ENCODE data around the gene HELLS. TPM values are rescaled to one million over a fixed set of nuclear protein-coding genes. Genes with fewer than 3 reads are reported as not detected.
"Not testable (repeated sequence)": the region's sequence is repeated elsewhere in the genome, so short reads cannot be mapped to it uniquely, and the experiment has no call there.

Gene HELLS
- 100 to 1,000 TPM; 118 to 154 TPM for total RNA-seq

DNA sequence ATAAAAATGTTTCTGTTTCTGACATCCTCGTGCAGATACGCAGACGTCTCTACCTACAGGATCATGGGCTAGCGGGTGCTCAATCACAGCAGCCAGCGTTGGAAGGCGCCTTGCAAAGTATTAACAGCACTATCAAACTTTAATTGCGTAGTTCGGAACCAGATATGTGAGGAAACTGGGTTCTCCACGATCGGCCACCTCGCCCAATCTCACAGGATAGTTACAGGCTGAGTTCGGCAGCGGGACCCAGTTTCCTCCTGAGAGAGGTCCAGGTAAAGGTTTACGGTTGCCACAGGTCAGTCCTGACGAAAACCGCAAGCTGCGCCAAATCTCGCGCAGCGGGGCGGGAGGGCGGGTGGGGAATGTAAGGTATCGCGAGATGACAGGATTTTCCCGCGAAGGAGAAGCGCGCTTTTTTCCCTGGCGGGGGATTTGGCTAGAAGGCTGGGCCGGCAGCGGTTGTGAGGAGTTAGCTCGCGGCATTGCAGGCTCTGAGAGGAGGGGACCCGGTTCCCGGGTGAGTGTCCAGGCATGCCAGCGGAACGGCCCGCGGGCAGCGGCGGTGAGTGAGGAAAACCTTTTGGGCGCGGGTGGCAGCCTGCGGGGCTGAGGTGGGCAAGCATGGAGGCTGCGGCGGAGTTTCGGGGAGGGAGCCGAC, at the start of gene HELLS:
Gene HELLS, plus strand, starts transcription at position 398 of the 658 bp plus-strand sequence. Its CDS starts 134 bp downstream, at position 532.
- Mint-ChIP-seq H3K9me3 (ENCODE audit: low read depth) (no peaks in the 10 kb centered on the region), H3K27me3 (no peaks in the 10 kb centered on the region), H3K4me3 (peak within 1 kb of the TSS; percentile 100), H3K27ac (peak within 1 kb of the TSS; percentile 99), H3K36me3 (ENCODE audit: low read depth) (peaks cover 29% of the 10 kb centered on the region), H3K4me1 (peaks cover 11% of the 10 kb centered on the region)
- ChIA-PET POLR2A (no interaction called here), CTCF (interaction anchor here (0.5 to 0.6 kb wide), 2 partner anchors 67 to 1298 kb away, joined by 3 read pairs; no protein-coding TSS in a partner anchor)
- peak; percentile 86 for ATAC-seq
- intact Hi-C loops (cut with DNase I, micrococcal nuclease), result loop anchor here (1.0 to 10.0 kb wide), 12 partner anchors 47 to 1149 kb away; partner anchors contain the start of genes FRA10AC1 (in 2 of the 2), NOC3L (in 2 of the 2), CEP55 (in 1 of the 2) and SLC35G1 (in 1 of the 2)
- DNase-seq, result peak; percentile 88

DNA sequence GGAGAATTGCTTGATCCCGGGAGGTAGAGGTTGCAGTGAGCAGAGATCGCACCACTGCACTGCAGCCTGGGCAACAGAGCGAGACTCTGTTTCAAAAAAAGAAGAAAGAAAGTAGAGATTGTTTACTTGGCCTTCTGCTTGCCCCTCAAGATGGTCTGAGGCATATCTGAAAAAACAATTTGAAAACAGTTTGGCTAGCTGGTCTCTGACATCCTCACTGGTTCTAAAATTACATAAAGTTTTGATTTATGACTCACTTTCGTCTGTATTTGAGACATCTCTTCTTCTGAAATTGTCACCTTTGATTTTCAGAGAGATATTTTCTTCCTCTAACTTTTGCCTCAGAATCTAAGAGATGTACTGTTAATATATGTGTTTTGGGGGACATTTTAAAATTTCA, 49.6 kb upstream of the HELLS start:
- no peak for ATAC-seq
- Mint-ChIP-seq H3K4me1 (peaks cover 5% of the 10 kb centered on the region), H3K27ac (no peak overlapping the region), H3K36me3 (ENCODE audit: low read depth) (no peaks in the 10 kb centered on the region), H3K4me3 (no peak overlapping the region), H3K9me3 (ENCODE audit: low read depth) (no peaks in the 10 kb centered on the region), H3K27me3 (no peaks in the 10 kb centered on the region)
- no peak for DNase-seq
- POLR2A ChIA-PET, result interaction anchor here (0.6 kb wide), 1 partner anchor 273 kb away, joined by 3 read pairs; no protein-coding TSS in a partner anchor
- CTCF ChIA-PET, result no interaction called here
- intact Hi-C loops (cut with DNase I, micrococcal nuclease), result no loop called here

DNA sequence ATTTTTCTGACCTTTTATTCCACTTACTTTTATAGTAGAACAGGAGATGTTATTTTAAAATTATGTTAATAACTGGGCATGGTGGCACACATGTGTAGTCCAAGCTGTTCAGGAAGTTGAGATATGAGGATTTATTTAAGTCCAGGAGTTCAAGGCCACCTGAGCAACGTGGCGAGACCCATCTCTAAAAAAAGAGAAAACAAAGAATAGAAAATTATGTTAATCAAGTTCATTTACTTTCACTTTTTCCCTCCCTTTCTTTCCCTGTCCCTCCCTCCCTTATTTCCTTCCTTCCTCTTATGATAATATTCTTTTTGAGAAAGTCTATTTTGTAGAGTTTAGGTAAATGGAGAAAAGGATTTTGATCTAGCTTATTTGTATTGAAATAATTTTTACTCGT, 48.9 kb upstream of the HELLS start:
- intact Hi-C loops (cut with DNase I, micrococcal nuclease), result no loop called here
- H3K9me3 Mint-ChIP-seq (ENCODE audit: low read depth), result no peaks in the 10 kb centered on the region
- H3K4me1 Mint-ChIP-seq, result peaks cover 5% of the 10 kb centered on the region
- ATAC-seq (no peak), DNase-seq (no peak)
- POLR2A ChIA-PET, result interaction anchor here (0.8 kb wide), 1 partner anchor 107 kb away, joined by 7 read pairs; no protein-coding TSS in a partner anchor
- CTCF ChIA-PET, result no interaction called here
- H3K4me3 Mint-ChIP-seq, result no peak overlapping the region
- no peak overlapping the region for H3K27ac Mint-ChIP-seq
- H3K27me3 Mint-ChIP-seq, result no peaks in the 10 kb centered on the region
- no peaks in the 10 kb centered on the region for H3K36me3 Mint-ChIP-seq (ENCODE audit: low read depth)

GRCh38 chr10:94500063-94500462, 45.5 kb upstream of the HELLS start:
- ATAC-seq, result no peak
- Mint-ChIP-seq H3K9me3 (ENCODE audit: low read depth) (no peaks in the 10 kb centered on the region), H3K4me3 (no peak overlapping the region)

GRCh38 chr10:94521276-94522250, 24.0 kb upstream of the HELLS start:
- H3K36me3 Mint-ChIP-seq (ENCODE audit: low read depth), result no peaks in the 10 kb centered on the region
- H3K4me1 Mint-ChIP-seq, result no peaks in the 10 kb centered on the region
- intact Hi-C loops (cut with DNase I, micrococcal nuclease), result no loop called here
- DNase-seq (no peak), ATAC-seq (no peak)
- ChIA-PET POLR2A (interaction anchor here (0.6 kb wide), 1 partner anchor 203 kb away, joined by 5 read pairs; no protein-coding TSS in a partner anchor), CTCF (no interaction called here)
- H3K27ac Mint-ChIP-seq, result no peak overlapping the region
- H3K27me3 Mint-ChIP-seq, result peaks cover under 1% of the 10 kb centered on the region
- H3K9me3 Mint-ChIP-seq (ENCODE audit: low read depth), result no peaks in the 10 kb centered on the region
- no peak overlapping the region for H3K4me3 Mint-ChIP-seq

More at GRCh38 chr10:94500063-94500462, 45.5 kb upstream of the HELLS start:
- intact Hi-C loops (cut with DNase I, micrococcal nuclease), result no loop called here
- peaks cover 5% of the 10 kb centered on the region for H3K4me1 Mint-ChIP-seq
- H3K36me3 Mint-ChIP-seq (ENCODE audit: low read depth), result no peaks in the 10 kb centered on the region
- no peaks in the 10 kb centered on the region for H3K27me3 Mint-ChIP-seq
- POLR2A ChIA-PET, result no interaction called here
- DNase-seq, result no peak
- CTCF ChIA-PET, result no interaction called here
- no peak overlapping the region for H3K27ac Mint-ChIP-seq

GRCh38 chr10:94524146-94524545, 21.4 kb upstream of the HELLS start:
- no peak overlapping the region for H3K4me3 Mint-ChIP-seq
- CTCF ChIA-PET, result no interaction called here
- no peak for ATAC-seq

DNA sequence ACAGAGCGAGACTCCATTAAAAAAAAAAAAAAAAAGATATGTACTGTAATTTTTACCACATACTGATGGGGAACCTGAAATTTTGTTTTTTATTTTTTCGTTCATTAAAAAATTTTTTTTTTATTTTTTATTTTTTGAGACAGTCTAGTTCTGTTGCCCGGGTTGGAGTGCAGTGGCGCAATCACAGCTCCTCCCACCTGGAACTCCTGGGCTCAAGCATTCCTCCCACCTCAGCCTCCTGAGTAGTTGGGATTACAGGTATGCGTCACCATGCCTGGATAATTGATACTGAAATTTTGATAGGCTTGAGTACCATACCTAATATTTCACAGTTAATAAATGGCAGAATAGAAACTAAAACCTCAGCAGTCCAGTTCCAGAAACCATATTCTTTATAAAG, 20.9 kb upstream of the HELLS start:
- H3K36me3 Mint-ChIP-seq (ENCODE audit: low read depth), result no peaks in the 10 kb centered on the region
- no peak overlapping the region for H3K4me3 Mint-ChIP-seq
- ChIA-PET CTCF (no interaction called here), POLR2A (interaction anchor here (0.6 kb wide), 1 partner anchor 827 kb away, joined by 3 read pairs; no protein-coding TSS in a partner anchor)
- H3K27me3 Mint-ChIP-seq, result peaks cover 7% of the 10 kb centered on the region
- intact Hi-C loops (cut with DNase I, micrococcal nuclease), result no loop called here
- no peaks in the 10 kb centered on the region for H3K9me3 Mint-ChIP-seq (ENCODE audit: low read depth)
- H3K27ac Mint-ChIP-seq, result no peak overlapping the region
- H3K4me1 Mint-ChIP-seq, result no peaks in the 10 kb centered on the region
- ATAC-seq (no peak), DNase-seq (no peak)

More at GRCh38 chr10:94524146-94524545, 21.4 kb upstream of the HELLS start:
- Mint-ChIP-seq H3K36me3 (ENCODE audit: low read depth) (no peaks in the 10 kb centered on the region), H3K27me3 (peaks cover 7% of the 10 kb centered on the region), H3K27ac (no peak overlapping the region), H3K4me1 (no peaks in the 10 kb centered on the region), H3K9me3 (ENCODE audit: low read depth) (no peaks in the 10 kb centered on the region)
- intact Hi-C loops (cut with DNase I, micrococcal nuclease), result no loop called here
- no peak for DNase-seq
- POLR2A ChIA-PET, result no interaction called here

DNA sequence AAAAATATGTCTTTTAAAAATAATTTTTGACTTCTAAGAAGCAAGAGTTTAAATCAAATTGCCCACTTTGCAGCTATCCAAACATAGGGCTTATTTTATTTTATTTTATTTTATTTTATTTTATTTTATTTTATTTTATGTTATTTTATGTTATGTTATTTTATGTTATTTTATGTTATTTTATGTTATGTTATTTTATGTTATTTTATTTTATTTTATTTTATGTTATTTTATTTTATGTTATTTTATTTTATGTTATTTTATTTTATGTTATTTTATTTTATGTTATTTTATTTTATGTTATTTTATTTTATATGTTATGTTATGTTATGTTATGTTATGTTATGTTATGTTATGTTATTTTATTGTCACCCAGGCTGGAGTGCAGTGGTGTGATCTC, 14.0 kb upstream of the HELLS start:
- CTCF ChIA-PET; ATAC-seq; POLR2A ChIA-PET; H3K4me3 Mint-ChIP-seq; intact Hi-C loops (cut with DNase I, micrococcal nuclease); DNase-seq; H3K36me3 Mint-ChIP-seq (ENCODE audit: low read depth); H3K9me3 Mint-ChIP-seq (ENCODE audit: low read depth); H3K4me1 Mint-ChIP-seq; H3K27ac Mint-ChIP-seq: not testable (repeated sequence)
- H3K27me3 Mint-ChIP-seq, result peaks cover 17% of the 10 kb centered on the region

DNA sequence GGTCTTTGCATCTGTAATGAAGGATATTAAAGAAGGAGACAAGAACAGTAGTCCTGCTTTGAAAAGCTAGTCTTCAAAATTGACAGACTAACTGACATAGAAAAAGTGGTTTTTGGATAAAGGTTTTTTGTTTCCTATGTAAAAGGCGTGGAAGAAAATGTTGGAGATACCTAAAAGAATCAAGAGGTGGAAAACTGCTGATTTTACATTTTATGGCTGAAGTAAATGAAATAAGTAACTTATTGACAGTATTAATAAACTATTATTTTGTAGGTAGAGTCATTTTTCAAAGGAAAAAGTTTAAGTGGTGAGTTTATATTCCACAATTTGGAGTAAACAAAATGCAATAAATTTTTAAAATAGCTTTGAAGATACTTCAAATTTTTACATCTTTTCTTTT, 12.6 kb upstream of the HELLS start:
- ATAC-seq (no peak), DNase-seq (no peak)
- Mint-ChIP-seq H3K4me1 (no peaks in the 10 kb centered on the region), H3K27ac (no peak overlapping the region), H3K36me3 (ENCODE audit: low read depth) (no peaks in the 10 kb centered on the region), H3K27me3 (peaks cover 14% of the 10 kb centered on the region), H3K9me3 (ENCODE audit: low read depth) (no peaks in the 10 kb centered on the region), H3K4me3 (no peak overlapping the region)
- ChIA-PET CTCF (no interaction called here), POLR2A (interaction anchor here (0.7 kb wide), 1 partner anchor 200 kb away, joined by 3 read pairs; no protein-coding TSS in a partner anchor)
- intact Hi-C loops (cut with DNase I, micrococcal nuclease), result no loop called here

DNA sequence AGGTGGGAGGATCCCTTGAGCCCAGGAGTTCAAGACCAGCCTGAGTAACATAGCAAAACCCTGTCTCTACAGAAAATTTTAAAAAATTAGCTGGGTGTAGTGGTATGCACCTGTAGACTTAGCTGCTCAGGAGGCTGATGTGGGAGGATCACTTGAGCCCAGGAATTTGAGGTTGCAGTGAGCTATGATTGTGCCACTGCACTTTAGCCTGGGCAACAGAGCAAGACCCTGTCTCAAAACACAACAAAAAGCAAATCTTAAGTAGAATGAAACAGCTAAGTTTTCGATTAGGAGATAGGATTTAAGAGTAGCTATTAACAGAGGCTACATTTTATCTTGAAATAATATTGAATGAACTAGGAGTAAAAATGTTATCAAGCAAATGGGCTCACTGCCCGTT, 3.3 kb upstream of the HELLS start:
- H3K9me3 Mint-ChIP-seq (ENCODE audit: low read depth); H3K27ac Mint-ChIP-seq; POLR2A ChIA-PET; H3K4me3 Mint-ChIP-seq; DNase-seq; ATAC-seq; CTCF ChIA-PET; H3K27me3 Mint-ChIP-seq: not testable (repeated sequence)
- intact Hi-C loops (cut with DNase I, micrococcal nuclease), result loop anchor here in 1 of 2 experiments (10.0 kb wide), 1 partner anchor 693 kb away; no protein-coding TSS in a partner anchor
- Mint-ChIP-seq H3K4me1 (peaks cover 11% of the 10 kb centered on the region), H3K36me3 (ENCODE audit: low read depth) (peaks cover 16% of the 10 kb centered on the region)

Data from activated CD4-positive, alpha-beta T cell treated with anti-CD3 and anti-CD28 coated beads for 36 hours (primary cell).